Stimulated activated CD8-positive, alpha-beta memory T cell treated with anti-CD3 and anti-CD28 coated beads, Interleukin-12 subunit alpha, Interleukin-12 subunit beta, amount 100 ng/mL, for 4 hours (primary cell): ENCODE data around the gene SERPINC1.
"Not testable (repeated sequence)": the region's sequence is repeated elsewhere in the genome, so short reads cannot be mapped to it uniquely, and the experiment has no call there.

Experiments used
- DNase-seq: peaks from one replicate; pipeline ENCODE4 v3.0.0-alpha.2; 2020; ENCODE audit warnings: low read depth

SERPINC1 gene

DNA sequence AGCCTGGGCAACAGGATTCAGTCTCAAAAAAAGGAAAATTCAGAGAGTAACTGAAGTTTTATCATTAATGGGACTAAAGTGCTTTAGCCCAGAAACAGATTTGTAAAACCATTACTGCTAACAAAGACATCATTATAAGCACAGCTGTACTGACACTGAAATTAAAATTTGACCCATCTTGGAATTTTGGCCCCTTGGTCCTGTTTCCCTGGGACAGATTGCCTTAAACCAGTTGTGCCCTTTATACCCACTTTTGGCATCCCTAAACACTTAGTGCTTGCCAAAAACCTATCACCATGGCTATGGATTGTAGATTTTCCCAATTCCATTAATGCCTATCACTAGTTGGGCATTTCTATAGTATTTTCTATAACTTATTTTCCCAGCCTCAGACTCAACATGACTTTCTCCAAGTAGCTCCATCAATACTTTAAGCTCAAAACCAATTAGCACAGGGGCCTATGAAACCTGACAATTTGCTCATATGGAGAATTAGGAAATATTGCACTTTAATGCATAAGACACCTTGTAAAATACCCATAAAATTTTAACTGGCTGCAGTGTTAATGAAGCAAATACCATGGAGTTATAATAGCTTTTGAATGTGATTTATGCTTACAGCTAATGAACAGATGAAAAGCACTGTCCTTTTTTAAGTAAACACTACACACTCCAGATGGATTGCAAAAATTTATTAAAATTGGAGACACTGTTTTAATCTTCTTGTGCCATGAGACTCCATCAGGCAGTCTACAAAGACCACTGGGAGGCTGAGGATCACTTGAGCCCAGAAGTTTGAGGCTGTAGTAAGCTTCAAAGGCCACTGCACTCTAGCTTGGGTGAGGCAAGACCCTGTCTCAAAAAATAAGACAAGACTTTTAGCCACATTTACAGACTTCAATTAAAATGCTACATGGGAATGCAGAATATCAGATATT, 53.6 kb downstream of the SERPINC1 start:
- no peak for DNase-seq

GRCh38 chr1:173862769-173863223, 54.3 kb downstream of the SERPINC1 start:
- no peak for DNase-seq

- DNase-seq: not testable (repeated sequence)
Measured at GRCh38 chr1:173862146-173862768, 54.9 kb downstream of the SERPINC1 start.

GRCh38 chr1:173861731-173862145, 55.4 kb downstream of the SERPINC1 start:
- no peak for DNase-seq

- DNase-seq: no peak
Measured at GRCh38 chr1:173860065-173860464, 57.1 kb downstream of the SERPINC1 start.

DNA sequence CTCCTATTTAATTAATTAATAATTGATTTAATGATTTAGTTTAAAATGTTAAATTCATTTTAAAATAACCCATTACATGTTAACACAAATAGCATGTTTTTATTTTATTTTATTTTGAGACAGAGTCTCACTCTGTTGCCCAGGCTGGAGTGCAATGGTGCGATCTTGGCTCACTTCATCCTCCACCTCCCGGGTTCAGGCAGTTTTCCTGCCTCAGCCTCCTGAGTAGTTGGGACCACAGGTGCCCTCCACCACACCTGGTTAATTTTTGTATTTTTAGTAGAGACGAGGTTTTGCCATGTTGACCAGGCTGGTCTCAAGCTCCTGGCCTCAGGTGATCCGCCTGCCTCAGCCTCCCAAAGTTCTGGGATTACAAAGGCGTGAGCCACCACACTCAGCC, 57.6 kb downstream of the SERPINC1 start:
- DNase-seq: not testable (repeated sequence)

- no peak for DNase-seq
Measured at GRCh38 chr1:173857363-173857917, 59.7 kb downstream of the SERPINC1 start.

DNA sequence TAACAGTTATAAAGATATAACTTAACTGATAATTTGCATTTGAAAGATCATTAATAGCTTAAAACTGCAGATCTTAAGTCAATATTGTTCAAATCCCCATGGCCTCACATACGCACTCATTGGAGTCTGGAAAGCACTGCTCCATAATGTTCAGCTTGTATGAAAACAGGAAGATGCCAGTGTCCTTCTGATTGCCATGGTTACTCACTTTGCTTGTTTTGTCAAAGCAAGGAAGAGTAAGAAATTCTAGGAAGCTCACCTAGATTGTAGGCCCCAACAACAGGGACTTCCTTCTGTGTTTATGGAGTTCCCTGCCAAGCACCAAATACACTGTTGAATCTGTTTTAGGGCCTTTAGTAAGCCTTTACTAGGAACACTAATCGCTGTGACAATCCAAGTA, 60.2 kb downstream of the SERPINC1 start:
- DNase-seq: no peak

DNA sequence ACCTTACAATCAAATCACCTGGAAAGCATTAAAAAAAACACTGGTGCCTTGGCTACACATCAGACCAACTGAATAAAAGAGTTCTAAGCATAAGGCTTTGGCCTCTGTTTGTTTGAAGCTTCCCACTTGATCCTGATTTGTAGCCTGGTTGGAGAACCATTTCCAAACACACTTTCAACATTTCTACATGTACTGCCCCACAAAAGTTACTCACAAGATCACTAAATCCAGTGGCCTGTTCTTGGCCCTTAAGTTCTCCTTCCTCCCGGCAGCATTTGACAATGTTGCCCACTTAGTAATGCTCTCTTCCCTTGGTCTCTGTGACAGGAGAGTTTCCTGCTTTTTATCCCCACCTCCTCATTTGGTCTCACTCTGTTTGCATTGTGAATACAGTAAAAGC, 61.1 kb downstream of the SERPINC1 start:
- DNase-seq: no peak
